SK-N-SH treated with all-trans-retinoic acid at 6 μM for 48 hours (cell line): ENCODE data around the gene ZNF385C.

ENCODE experiments used
- ATAC-seq: fragments of 200-7000 bp; cut with Tn5 transposase; 3 replicates; pipeline ENCODE4 v1.9.1; 2020; ENCODE audit warnings: mild to moderate bottlenecking, moderate library complexity
- ARNTL ChIP-seq: fragments of 450-650 bp; formaldehyde crosslinking; IDR thresholded peaks from 2 replicates; pipeline ENCODE4 v1.5.0; 2020; ENCODE audit warnings: low read depth, mild to moderate bottlenecking, moderate library complexity, borderline replicate concordance
- CSDC2 ChIP-seq: fragments of 250-450 bp; sonication (Bioruptor Pico); IDR thresholded peaks from 2 replicates; pipeline ENCODE4 v1.5.0; 2020; ENCODE audit warnings: mild to moderate bottlenecking, moderate library complexity
- ESRRG ChIP-seq: fragments of 250-450 bp; sonication (Bioruptor Pico); IDR thresholded peaks from 2 replicates; pipeline ENCODE4 v1.6.1; 2021; ENCODE audit warnings: mild to moderate bottlenecking
- GLIS3 ChIP-seq: fragments of 250-450 bp; sonication (Bioruptor Pico); IDR thresholded peaks from 2 replicates; pipeline ENCODE4 v1.5.0; 2020; ENCODE audit warnings: mild to moderate bottlenecking, moderate library complexity
- ISL1 ChIP-seq: fragments of 250-450 bp; sonication (Bioruptor Pico); IDR thresholded peaks from 2 replicates; pipeline ENCODE4 v2.1.2; 2022; ENCODE audit warnings: mild to moderate bottlenecking, moderate library complexity
- OSR1 ChIP-seq: fragments of 250-450 bp; sonication (Bioruptor Pico); IDR thresholded peaks from 2 replicates; pipeline ENCODE4 v1.8.0; 2022; ENCODE audit warnings: moderate library complexity, mild to moderate bottlenecking, inconsistent platforms
- PPARA ChIP-seq: fragments of 250-450 bp; sonication (Bioruptor Pico); IDR thresholded peaks from 2 replicates; pipeline ENCODE4 v1.5.0; 2020; ENCODE audit warnings: mild to moderate bottlenecking, borderline replicate concordance
- RARB ChIP-seq: fragments of 250-450 bp; sonication (Bioruptor Pico); IDR thresholded peaks from 2 replicates; pipeline ENCODE4 v1.8.0; 2021; ENCODE audit warnings: mild to moderate bottlenecking, moderate library complexity
- SNAI2 ChIP-seq: fragments of 250-450 bp; sonication (Bioruptor Pico); IDR thresholded peaks from 2 replicates; pipeline ENCODE4 v1.5.0; 2020; ENCODE audit warnings: mild to moderate bottlenecking, moderate library complexity
- TCF4 ChIP-seq: fragments of 250-450 bp; sonication (Bioruptor Pico); IDR thresholded peaks from 2 replicates; pipeline ENCODE4 v1.8.0; 2021; ENCODE audit warnings: mild to moderate bottlenecking, moderate library complexity, borderline replicate concordance
- ZC3H10 ChIP-seq: fragments of 250-450 bp; sonication (Bioruptor Pico); IDR thresholded peaks from 2 replicates; pipeline ENCODE4 v1.5.1; 2021; ENCODE audit warnings: mild to moderate bottlenecking, moderate library complexity
- ZFP3 ChIP-seq: fragments of 250-450 bp; sonication (Bioruptor Pico); IDR thresholded peaks from 2 replicates; pipeline ENCODE4 v1.5.0; 2020; ENCODE audit warnings: mild to moderate bottlenecking, moderate library complexity
- ZFP30 ChIP-seq: fragments of 450-650 bp; formaldehyde crosslinking; IDR thresholded peaks from 2 replicates; pipeline ENCODE4 v1.5.0; 2022; ENCODE audit warnings: mild to moderate bottlenecking, moderate library complexity
- ZNF565 ChIP-seq: fragments of 450-650 bp; formaldehyde crosslinking; conservative IDR thresholded peaks from 2 replicates; pipeline ENCODE4 v1.5.0; 2020; ENCODE audit warnings: low read depth, mild to moderate bottlenecking, moderate library complexity
- ZNF70 ChIP-seq: fragments of 450-650 bp; formaldehyde crosslinking; IDR thresholded peaks from 2 replicates; pipeline ENCODE4 v1.5.0; 2020; ENCODE audit warnings: mild to moderate bottlenecking, moderate library complexity
- ZNF8 ChIP-seq: fragments of 450-650 bp; formaldehyde crosslinking; IDR thresholded peaks from 2 replicates; pipeline ENCODE4 v1.5.0; 2020; ENCODE audit warnings: mild to moderate bottlenecking, moderate library complexity
- TF ChIP-seq, protein P1 (sequence below): fragments of 250-450 bp; sonication (Bioruptor Pico); IDR thresholded peaks from 2 replicates; pipeline ENCODE4 v1.8.0; 2021; ENCODE audit warnings: low read depth, mild to moderate bottlenecking, moderate library complexity, borderline replicate concordance
- TF ChIP-seq, protein P2 (sequence below): fragments of 250-450 bp; sonication (Bioruptor Pico); IDR thresholded peaks from 2 replicates; pipeline ENCODE4 v1.5.1; 2021; ENCODE audit warnings: mild to moderate bottlenecking, moderate library complexity
- TF ChIP-seq, protein P3 (sequence below): fragments of 250-450 bp; sonication (Bioruptor Pico); IDR thresholded peaks from 2 replicates; pipeline ENCODE4 v1.5.1; 2020; ENCODE audit warnings: low read depth, mild to moderate bottlenecking, moderate library complexity
- TF ChIP-seq, protein P4 (sequence below): fragments of 250-450 bp; sonication (Bioruptor Pico); IDR thresholded peaks from 2 replicates; pipeline ENCODE4 v1.8.0; 2020; ENCODE audit warnings: mild to moderate bottlenecking, moderate library complexity, borderline replicate concordance
- TF ChIP-seq, protein P5 (sequence below): fragments of 250-450 bp; sonication (Bioruptor Pico); IDR thresholded peaks from 2 replicates; pipeline ENCODE4 v1.5.0; 2020; ENCODE audit warnings: mild to moderate bottlenecking, moderate library complexity

Gene ZNF385C

DNA sequence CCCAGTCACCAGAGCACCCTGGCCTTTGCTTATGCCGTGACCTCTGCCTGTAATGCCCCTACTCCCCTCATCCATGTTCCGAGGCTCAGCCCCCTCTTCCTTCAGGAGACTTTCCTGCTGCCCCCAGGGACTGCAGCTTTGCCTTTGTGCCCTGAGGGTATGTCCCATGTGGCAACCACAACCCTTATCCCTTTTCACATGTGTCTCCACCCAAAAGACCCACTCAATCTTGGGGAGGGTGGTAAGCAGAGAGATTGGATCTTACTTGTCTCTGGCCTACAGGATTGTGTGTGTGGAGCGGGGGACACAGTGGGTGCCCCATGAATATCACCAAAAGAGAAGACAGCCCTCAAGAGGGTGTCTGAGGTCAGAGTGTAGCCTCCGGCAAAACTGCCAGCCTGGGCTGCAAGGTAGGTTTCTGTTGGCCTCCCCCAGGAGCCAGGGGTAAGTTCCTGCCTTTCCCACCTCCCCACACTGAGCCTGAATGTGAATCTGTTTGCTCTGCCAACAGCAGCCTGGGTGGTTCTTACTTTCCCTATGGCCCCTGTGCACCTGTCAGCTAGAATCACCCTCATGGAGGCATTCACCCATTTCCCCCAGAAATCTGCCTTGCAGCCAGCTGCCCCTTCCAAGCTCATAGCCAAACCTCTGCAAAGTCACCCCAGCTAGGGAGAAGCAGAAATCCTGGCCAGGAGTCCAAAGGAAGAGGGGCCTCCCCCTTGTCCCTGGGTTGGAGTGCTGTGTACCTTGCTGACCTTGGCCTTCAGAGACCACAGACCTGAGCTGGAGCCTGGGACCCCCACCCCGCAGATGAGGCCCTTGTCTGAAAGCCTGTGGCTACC, 36.4 kb downstream of the ZNF385C start:
- ATAC-seq, result no peak
- TF ChIP-seq OSR1 (no peak), ZNF70 (CRISPR knock-in tag) (no peak), ZFP30 (no peak), ZFP3 (CRISPR knock-in tag) (no peak), CSDC2 (CRISPR knock-in tag) (no peak), ZC3H10 (CRISPR knock-in tag) (no peak)
- TF ChIP-seq, protein P1, sequence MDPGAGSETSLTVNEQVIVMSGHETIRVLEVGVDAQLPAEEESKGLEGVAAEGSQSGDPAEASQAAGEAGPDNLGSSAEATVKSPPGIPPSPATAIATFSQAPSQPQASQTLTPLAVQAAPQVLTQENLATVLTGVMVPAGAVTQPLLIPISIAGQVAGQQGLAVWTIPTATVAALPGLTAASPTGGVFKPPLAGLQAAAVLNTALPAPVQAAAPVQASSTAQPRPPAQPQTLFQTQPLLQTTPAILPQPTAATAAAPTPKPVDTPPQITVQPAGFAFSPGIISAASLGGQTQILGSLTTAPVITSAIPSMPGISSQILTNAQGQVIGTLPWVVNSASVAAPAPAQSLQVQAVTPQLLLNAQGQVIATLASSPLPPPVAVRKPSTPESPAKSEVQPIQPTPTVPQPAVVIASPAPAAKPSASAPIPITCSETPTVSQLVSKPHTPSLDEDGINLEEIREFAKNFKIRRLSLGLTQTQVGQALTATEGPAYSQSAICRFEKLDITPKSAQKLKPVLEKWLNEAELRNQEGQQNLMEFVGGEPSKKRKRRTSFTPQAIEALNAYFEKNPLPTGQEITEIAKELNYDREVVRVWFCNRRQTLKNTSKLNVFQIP, result no peak
- TF ChIP-seq, protein P2, sequence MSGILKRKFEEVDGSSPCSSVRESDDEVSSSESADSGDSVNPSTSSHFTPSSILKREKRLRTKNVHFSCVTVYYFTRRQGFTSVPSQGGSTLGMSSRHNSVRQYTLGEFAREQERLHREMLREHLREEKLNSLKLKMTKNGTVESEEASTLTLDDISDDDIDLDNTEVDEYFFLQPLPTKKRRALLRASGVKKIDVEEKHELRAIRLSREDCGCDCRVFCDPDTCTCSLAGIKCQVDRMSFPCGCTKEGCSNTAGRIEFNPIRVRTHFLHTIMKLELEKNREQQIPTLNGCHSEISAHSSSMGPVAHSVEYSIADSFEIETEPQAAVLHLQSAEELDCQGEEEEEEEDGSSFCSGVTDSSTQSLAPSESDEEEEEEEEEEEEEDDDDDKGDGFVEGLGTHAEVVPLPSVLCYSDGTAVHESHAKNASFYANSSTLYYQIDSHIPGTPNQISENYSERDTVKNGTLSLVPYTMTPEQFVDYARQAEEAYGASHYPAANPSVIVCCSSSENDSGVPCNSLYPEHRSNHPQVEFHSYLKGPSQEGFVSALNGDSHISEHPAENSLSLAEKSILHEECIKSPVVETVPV, result no peak

DNA sequence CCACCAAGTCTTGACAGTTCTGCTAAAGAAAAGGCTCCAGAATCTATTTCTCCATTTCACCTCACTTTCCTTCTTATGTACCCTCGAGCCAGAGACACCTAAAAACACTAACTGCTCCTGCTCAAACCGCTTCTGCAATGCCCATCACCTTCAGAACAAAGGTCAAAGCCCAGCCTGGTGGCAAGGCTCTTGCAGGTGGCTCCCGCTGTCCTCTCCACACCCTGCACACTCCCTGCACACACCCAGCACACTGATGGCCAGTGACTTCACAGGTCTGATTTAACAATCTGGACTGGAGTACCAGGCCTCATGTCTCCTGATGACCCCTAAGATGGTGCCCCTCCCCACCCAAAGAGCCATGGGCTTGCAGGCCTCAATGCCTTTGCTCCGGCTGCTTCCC, 38.0 kb downstream of the ZNF385C start:
- TF ChIP-seq ISL1 (CRISPR knock-in tag) (no peak), CSDC2 (CRISPR knock-in tag) (no peak), ZNF8 (CRISPR knock-in tag) (no peak), ZNF70 (CRISPR knock-in tag) (no peak), PPARA (CRISPR knock-in tag) (no peak), ARNTL (CRISPR knock-in tag) (no peak), ZFP3 (CRISPR knock-in tag) (no peak), ZFP30 (no peak)
- TF ChIP-seq, protein P3, sequence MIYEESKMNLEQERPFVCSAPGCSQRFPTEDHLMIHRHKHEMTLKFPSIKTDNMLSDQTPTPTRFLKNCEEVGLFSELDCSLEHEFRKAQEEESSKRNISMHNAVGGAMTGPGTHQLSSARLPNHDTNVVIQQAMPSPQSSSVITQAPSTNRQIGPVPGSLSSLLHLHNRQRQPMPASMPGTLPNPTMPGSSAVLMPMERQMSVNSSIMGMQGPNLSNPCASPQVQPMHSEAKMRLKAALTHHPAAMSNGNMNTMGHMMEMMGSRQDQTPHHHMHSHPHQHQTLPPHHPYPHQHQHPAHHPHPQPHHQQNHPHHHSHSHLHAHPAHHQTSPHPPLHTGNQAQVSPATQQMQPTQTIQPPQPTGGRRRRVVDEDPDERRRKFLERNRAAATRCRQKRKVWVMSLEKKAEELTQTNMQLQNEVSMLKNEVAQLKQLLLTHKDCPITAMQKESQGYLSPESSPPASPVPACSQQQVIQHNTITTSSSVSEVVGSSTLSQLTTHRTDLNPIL (CRISPR knock-in tag), result no peak
- TF ChIP-seq, protein P4, sequence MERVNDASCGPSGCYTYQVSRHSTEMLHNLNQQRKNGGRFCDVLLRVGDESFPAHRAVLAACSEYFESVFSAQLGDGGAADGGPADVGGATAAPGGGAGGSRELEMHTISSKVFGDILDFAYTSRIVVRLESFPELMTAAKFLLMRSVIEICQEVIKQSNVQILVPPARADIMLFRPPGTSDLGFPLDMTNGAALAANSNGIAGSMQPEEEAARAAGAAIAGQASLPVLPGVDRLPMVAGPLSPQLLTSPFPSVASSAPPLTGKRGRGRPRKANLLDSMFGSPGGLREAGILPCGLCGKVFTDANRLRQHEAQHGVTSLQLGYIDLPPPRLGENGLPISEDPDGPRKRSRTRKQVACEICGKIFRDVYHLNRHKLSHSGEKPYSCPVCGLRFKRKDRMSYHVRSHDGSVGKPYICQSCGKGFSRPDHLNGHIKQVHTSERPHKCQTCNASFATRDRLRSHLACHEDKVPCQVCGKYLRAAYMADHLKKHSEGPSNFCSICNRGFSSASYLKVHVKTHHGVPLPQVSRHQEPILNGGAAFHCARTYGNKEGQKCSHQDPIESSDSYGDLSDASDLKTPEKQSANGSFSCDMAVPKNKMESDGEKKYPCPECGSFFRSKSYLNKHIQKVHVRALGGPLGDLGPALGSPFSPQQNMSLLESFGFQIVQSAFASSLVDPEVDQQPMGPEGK (CRISPR knock-in tag), result no peak
- no peak for ATAC-seq

DNA sequence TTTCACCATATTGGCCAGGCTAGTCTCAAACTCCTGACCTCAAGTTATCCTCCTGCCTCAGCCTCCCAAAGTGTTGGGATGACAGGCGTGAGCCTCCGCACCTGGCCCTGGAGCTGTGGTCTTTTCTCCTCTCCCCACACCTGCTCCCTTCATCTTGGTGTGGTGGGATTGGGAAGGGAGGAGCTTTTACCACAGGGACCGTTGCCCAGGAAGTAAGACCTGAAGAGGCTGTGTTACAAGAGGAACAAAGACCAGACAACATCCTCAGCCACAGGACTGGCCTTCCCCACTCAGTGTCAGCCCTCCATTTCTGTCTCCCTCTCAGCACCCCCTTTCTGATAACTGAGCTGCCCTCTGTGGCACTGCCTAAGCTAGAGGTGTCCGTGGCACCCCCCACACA, 38.5 kb downstream of the ZNF385C start:
- ATAC-seq, result no peak
- TF ChIP-seq, protein P2, result no peak
- TF ChIP-seq RARB (CRISPR knock-in tag) (no peak), ZNF565 (CRISPR knock-in tag) (no peak), ESRRG (CRISPR knock-in tag) (no peak), SNAI2 (CRISPR knock-in tag) (no peak), ZC3H10 (CRISPR knock-in tag) (no peak), GLIS3 (CRISPR knock-in tag) (no peak), ZFP30 (no peak), ZNF8 (CRISPR knock-in tag) (no peak), TCF4 (no peak)
- TF ChIP-seq, protein P4 (CRISPR knock-in tag), result no peak
- TF ChIP-seq, protein P5, sequence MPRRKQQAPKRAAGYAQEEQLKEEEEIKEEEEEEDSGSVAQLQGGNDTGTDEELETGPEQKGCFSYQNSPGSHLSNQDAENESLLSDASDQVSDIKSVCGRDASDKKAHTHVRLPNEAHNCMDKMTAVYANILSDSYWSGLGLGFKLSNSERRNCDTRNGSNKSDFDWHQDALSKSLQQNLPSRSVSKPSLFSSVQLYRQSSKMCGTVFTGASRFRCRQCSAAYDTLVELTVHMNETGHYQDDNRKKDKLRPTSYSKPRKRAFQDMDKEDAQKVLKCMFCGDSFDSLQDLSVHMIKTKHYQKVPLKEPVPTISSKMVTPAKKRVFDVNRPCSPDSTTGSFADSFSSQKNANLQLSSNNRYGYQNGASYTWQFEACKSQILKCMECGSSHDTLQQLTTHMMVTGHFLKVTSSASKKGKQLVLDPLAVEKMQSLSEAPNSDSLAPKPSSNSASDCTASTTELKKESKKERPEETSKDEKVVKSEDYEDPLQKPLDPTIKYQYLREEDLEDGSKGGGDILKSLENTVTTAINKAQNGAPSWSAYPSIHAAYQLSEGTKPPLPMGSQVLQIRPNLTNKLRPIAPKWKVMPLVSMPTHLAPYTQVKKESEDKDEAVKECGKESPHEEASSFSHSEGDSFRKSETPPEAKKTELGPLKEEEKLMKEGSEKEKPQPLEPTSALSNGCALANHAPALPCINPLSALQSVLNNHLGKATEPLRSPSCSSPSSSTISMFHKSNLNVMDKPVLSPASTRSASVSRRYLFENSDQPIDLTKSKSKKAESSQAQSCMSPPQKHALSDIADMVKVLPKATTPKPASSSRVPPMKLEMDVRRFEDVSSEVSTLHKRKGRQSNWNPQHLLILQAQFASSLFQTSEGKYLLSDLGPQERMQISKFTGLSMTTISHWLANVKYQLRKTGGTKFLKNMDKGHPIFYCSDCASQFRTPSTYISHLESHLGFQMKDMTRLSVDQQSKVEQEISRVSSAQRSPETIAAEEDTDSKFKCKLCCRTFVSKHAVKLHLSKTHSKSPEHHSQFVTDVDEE (CRISPR knock-in tag), result no peak
